NCI-H2081 (cell line): ENCODE measurements around the gene TMEM51.

Source experiments
- DNase-seq, 2 experiments: peaks; one replicate each; lab custom pipeline; 2025; lab: John Stamatoyannopoulos, UW

TMEM51 gene

DNA sequence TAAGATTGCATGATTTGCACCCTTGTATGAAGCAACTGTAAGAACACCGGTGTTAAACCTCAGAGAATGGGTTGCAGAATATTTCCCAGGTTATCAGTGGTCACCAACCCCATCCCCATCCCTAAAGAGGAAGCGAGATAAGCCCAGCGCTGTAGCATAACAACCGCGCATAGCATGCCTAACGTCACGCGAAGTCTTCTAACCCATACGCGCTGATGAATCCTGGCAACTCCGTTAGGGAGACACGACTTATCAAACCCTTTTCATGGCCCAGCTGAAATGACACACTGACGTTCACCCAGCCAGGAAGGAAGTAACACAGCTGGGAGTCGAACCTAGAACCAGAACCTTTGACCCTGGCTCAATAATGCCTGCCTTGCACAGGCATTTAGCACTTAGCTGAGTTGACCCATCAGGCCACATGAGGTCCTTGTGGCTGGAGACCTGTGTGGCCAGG, 24.2 kb downstream of the TMEM51 start:
- no peak for DNase-seq

DNA sequence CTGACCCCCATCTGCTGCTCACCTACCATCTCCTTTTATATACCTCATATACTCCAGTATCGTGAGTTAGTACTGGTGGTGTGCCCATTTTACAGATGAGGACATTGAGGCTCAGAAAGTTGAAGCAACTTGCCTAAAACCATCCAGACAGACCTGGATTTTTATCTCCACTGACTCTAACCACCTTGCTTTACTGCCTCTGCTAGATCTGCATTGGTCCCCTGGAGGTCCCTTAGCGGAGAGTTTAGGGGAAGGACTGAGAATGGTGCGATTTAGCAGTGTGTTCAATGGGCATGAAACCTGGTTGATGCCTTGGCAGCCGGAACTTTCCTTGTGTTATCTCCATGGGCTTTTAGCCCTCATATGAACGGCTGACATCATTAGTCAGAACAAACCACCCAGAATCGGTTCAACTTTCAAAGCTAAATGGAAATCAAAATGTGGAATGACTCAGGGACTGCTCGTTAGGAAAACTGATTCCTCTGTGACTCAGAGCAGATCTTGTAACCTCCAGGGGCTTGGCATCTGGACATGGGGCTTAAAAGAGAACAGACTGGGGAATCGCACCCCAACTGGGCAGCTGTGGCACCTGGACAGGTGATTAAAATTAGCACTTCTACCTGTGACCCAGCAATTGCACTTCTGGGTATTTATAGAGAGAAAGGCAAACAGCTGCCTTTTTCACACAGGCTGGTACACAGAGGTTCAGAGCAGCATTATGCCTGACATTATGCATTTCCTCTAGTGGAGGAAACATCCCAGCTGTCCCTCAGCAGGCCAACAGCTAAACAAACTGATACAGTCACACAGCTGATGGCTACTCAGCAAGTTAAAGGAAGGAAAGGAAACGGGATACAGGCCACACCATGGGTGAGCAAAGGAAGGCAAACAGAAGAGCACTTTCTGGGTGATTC, 25.3 kb downstream of the TMEM51 start:
- DNase-seq: peak; percentile 48 to 89

DNA sequence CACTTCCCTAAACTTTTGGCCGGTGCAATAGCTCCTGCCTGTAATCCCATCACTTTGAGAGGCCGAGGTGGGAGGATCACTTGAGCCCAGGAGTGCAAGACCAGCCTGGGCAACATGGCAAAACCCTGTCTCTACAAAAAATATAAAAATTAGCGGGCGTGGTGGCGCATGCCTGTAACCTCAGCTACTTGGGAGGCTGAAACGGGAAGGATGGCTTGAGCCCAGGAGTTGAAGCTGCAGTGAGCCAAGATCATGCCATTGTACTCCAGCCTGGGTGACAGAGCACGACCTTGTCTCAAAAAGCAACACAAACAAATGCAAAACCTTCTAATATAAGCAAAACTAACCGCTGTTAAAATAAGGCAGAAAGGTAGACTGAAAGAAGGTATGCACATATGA, 25.9 kb downstream of the TMEM51 start:
- no peak for DNase-seq

DNA sequence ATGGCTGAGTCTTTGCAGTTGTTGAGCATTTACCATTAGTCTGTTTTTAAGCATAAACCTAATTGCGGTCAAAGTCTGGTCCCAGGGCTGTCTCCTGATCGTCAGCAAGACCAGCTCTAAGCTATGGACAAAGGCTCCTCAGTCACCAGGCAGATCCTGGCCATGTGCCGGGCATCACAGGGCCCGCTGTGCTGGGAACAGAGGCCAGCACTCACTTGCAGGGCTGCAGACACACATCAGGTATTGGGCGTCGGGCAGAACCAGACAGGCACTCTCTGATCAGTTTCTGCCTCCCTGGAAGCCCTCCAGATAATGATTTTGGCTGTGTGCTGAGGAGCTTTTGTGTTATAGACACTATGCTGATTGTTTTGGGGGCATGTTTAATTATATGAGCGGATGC, 26.6 kb downstream of the TMEM51 start:
- no peak for DNase-seq

DNA sequence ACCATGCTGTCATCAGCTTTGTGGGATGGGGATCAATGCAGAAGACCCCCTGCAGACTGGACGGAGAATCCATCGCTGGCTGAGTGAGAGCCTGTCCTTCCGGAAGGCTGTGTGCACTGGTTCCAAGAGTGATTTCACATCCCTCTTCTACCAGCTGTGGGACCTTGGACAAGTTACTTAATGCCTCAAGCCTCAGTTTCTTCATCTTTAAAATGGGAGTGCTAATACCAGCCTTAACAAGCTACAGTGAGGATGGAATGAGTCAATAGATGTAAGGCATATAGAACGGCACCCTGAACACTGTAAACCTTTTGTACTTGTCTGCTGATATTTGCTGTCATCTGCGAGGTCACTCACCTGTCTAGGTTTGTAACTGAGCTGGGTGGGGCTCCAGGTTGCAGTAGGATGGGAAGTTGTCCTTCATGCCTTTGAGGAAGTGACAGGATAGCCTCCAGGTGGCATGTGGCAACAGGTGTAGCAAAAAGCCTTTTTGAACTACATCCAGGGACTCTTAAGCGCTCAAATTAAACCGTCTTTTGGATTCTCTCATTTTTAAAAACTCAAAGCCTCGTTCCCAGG, 27.5 kb downstream of the TMEM51 start:
- peak in 1 of 2 experiments; percentile 19 for DNase-seq

DNA sequence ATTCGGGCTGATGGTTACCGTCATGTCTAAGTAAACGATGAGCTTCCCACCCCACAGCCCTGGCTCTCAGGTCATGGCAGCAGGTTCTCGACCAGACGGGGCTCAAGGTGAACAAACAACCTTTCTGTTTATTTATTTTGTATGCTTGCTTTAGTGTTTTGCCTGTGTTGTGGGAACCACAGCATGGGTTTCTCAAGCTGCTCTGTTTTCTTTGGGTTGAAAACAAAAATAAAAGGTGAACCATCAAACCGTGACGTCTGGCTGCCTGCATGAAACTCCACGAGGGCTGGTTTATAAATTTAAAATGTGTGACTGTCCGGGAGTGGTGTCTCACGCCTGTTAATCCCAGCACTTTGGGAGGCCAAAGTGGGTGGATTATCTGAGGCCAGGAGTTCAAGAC, 28.0 kb downstream of the TMEM51 start:
- no peak for DNase-seq

DNA sequence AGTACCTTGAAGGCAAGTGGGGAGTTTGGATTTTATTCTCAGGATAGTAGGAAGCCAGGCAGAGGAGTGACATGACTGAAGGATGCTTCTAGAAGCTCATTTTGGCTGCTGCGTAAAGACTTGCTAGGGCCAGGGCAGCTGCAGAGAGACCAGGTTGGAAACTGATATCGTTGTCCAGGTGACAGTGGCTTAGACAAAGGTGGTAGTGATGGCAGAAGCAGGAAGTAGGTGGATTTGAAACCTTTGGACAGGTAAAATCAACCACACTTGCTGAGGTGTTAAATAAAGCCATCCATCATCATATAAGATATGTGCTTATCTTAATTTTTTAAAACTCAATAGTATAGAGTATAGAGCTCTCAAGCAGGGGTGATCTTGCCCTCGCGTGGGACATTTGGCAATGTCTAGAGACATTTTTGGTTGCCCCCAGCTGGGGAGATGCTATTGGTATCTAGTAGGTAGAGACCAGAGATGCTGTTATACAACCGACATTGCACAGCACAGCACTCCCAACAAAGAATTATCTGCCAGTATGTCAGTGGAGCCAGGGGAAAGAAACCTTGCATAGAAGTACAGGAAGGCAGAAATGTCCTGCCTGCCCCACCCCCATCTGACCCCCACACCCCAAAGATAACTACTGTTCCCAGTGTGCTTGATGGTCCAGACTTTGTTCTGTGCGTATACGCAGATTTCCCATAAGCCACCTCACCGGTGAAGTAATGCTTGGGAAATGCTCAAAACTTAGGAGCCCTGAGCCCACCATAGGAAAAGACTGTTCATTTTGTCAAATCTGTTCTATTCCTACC, 31.1 kb downstream of the TMEM51 start:
- no peak for DNase-seq

DNA sequence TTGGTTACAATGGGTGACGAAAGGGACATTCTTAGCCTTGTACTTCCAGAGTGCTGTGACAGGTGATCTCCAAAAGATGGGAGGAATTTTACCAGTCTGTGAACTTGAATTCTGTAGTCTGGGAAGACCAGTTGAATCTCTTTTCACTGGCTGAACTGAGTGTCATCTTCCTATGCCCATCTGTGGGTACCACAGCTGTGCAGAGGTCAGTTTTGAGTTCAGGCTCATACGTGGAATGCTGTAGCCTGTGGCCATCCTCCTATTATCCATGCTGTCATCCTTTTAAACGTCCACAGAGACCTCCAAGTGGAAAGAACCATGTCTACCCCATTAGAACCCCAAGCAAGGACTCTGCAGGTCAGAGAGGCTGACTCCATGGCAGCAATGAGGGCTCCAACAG, 32.1 kb downstream of the TMEM51 start:
- no peak for DNase-seq

DNA sequence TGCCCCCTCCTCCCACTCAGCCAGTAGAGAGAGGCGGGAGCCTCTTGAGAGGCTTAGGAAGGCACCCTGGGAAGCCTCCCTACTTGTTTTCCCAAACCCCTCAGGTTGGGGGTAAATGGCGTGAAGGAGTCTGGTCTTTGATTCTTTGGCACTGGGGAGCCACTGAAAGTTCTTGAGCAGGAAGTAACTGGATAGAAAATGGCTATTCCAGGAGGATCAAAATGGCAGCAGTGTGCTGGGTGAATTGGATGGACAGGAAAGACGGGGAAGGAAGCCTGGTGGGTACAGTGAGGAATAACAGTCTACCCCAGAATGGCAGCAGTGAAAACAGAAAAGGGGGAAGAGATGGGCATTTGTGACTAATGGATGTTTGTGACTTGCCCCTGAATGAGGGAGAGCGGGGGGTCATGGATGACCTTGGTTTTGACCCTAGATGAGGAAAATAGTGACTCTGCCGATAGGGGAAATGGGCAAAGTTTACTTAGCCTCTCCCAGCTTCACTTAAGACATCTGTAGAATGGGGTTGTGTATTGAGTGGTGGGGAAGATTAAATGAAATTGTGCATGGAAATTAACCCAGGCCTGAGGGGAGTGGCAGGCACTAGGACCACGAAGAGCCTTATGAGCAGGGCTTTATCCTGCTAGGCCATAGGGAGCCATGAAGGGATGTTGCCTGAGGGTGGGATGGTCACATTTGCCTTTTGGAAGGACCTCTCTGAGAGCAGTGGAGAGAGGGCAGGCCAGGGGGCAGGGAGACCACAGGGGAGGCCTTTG, 32.7 kb downstream of the TMEM51 start:
- no peak for DNase-seq

DNA sequence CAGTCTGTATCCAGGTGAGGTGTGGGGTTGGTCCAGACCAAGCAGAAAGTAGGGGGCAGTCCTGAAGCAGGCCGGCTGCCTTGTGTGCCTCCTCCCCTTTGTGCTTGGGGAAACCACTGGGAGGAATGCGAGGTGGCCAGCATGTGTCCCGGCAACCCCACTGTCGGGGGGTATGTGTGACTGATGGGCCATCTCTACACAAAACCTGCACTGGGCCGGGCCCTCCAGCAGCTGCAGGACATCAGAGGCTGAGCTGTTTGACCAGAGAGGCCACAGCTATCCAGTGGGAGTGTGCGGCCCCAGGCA, 33.3 kb downstream of the TMEM51 start:
- no peak for DNase-seq

DNA sequence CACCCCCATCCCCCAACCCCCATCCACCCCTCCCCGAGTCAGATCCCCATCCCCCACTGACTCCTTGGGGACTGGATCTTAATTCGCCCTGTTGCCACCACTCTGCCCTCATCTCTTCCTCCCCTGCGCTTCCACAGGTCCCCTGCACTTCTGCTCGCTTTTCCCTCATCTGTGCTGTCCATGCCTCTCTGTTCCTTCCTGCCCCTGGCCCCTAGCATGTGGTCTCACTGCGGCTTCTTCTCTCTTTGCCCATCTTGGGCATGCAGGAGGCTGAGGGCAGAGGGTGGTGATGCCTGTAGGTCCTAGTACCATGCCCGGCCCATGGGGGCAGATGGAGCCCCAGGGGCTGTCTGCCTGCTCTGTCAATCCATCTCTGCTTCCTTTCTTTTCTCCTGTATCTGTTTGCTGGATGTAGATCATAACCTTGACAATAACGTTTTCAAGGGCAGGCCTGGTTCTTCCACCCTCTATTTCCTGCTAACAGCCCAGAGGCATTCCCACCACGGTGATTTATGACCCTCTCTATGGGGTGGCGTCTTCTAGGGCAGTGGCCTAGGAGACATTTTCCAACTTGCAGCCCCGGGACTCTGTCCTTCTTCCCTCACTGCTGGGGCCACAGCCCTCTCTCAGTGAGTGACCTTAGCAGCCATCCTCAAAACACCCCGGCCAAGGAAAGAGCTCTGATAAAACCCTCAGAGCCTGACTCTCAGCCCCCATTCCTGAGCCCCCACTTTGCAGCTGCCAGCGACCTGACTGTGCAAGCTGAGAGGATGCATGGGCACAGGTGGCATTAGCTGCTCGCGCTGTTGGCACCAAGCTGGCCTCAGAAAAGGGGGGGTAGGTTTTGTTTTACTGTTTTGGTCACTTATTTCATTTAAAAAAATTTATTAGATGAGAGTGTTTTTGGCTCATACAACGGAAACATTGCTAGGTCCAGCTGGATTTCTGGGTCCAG, 33.9 kb downstream of the TMEM51 start:
- peak in 1 of 2 experiments; percentile 12 for DNase-seq

DNA sequence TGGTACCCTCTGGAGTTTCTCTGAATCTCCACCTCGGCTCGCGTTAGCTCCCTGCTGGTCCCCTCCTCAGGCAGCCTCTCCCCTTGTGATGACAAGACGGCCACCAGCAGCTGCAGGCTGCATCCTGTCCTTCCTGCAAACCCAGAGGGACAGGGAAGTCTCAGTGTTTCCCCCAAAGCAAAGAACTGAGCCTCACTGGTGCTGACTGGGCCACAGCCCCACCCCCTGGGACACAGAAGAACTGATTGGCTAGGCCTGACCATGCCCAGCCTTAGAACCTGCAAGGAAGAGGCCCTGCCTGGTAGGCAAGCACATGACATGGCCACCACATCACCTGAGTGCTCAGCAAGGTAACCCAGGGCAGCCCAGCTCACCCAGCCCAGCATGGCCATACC, 34.6 kb downstream of the TMEM51 start:
- DNase-seq: no peak

DNA sequence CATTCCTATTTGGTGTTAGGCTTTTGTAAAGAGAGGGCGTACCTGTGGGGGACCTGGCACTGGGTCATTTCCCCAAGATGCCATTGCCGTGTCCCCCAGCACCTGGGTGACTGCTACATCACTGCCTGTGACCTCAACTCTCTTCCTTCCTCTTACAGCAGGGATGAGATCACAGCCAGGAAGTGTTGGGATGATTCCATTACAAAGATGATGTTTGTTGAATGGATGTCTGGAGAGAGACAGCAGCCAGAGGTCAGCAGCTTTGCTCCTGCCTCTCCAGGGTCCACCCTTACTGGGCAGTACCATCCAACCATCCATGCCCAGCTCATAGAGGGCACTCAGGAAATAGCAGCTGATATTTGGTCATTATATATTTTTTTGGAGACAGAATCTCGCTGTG, 35.1 kb downstream of the TMEM51 start:
- DNase-seq: no peak

DNA sequence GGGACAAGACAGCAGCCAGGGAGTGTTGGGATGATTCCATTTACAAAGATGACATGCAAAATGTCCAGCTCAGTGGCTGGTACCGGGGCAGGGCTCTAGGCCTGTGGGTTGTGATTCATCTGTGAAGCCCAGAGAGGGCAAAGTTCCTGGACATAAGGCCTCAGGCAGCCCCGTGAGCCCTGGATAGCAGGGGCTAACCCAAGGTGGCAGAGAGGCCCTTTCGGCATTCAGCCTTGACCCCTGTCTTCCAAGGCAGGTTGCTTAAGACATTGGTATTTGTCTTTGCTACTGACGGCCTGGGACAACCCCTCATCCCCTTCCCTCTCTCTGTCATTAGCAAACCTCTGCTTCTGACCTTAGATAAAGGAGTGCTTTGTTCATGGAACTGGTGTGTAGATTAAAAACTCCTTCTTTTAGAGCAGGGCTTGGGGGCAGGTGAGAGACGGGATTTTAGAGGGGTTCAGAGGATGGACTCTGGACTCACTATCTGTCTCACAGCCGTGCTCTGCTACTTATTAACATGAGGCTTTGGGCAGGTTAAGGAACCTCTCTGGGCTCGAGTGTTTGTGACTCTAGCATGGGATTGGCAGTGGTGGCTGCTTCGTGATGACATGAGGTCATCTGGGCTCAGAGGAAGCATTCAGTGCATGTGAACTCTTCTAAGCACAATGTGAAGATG, 36.3 kb downstream of the TMEM51 start:
- DNase-seq: no peak

DNA sequence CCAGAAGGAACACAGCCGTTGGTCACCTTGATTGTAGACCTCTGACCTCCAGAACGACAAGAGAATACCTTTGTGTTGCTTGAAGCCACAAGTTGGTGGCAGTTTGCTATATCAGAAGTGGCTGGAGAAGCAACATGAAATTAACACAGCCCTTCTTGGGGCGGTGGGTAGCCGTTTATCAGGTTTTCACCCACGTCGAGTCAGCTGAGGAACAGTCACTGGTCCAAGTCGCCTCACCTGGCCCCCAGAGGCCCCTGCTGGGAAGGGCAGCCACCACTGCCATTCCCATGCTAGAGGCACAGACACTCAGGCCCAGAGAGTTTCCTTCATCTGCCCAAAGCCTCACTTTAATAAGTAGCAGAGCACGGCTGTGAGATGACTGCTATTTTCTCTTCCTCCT, 37.7 kb downstream of the TMEM51 start:
- no peak for DNase-seq

DNA sequence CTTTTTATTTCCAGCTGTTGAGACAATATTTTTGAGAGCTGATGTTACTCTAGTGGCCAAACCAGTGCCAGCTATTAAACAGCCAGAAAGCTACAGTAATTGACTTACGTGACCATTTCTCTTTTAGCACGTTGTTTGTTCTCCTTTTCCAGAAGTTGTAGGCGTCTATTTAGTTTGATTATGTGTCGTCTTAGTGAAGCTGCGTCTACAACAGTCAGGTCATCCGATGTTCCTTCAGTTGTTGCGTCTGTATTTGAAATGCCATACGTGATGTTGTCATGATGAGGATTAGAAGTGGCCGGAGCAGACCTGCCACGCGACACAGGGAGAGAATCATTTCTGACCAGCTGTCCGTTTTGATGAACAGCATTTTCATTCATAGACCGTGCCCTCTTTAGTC, 38.2 kb downstream of the TMEM51 start:
- no peak for DNase-seq

DNA sequence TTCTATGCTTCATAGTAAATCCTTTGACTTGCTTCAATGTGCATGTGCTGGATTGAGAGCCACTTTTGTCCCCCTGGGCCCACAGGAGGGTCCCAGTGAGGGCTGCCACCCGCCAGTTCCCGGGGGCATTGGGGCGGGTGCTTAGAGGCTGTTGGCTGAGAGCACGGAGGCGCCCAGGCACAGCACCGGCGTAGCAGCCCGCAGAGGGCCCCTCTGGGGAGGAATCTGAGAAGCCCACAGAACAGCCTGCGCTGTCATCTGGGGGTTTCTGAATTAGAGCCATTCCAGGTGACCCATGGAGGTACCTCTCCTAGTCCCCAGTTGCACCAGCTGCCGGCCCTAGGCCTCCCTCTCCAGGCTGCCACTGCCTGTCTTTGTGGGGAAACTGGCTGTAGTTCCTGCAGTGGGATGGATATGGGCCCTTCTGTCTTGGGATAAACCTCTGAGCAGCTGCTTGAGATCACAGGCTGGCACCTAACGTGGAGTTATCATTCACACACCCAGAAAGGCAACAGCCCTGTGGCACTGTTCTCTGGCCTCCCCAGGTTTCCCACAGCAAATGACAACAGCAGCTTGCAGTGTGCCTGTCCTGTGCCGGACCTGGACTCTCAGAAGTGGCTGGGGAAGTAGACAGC, 39.5 kb downstream of the TMEM51 start:
- no peak for DNase-seq

DNA sequence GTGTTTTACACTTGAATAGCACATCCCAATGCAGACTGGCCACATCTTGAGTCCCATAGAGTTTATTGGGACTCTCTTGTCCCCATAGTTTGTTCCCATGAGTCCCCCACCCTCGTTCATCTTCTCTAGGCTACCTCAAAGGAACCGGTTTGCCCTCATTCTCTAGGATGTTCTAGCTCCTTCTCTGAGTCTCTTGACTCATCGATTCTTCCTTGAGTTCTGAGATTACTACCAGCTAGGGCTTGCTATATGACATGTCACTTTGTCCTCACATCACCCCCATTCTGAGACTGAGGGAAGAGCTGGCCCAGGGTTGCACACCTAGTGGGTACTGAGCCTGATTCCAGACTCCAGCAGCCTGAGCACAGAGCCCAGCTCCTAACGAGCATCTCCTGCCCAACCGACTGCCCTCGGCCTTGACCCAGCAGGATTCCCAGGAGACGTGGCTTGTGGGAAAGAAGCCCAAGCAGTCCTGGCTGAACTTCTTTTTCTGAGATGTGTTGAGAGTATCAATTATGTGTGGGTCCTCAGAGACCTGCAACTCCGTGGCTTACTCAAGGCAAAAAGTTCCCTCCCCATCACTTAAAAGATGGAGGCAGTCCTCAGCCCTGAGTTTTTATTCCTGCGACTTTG, 42.0 kb downstream of the TMEM51 start:
- no peak for DNase-seq

DNA sequence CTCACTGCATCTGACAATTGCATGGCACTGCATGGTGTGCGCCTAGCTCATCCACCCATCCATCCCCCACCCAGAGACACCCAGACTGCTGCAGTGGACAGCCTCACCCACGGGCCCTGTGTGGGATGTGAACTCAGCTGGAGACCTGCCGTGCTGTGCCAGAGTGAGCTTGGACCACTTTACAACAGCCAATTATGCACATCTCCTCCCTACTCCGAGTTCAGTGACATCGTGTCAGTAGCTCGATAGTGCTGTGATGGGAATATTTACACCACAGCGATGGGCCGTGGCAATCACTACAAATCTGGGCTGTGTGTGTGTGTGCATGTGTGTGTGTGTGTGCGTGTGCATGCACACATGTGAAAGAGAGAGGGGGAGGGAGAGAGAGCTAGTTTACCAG, 42.5 kb downstream of the TMEM51 start:
- no peak for DNase-seq
